Measurements from ENCODE around the gene OSBPL3. TPM values are rescaled to one million over a fixed set of nuclear protein-coding genes. Genes with fewer than 3 reads are reported as not detected.

The OSBPL3 gene
- total RNA-seq, 1 donor, result 30.8 TPM

Other genes with a start within 250 kb of the OSBPL3 start
- 42.3 and 44.5 TPM in 2 replicates for gene GSDME, start 222.7 kb downstream of the OSBPL3 start, total RNA-seq
- 21.5 and 22.8 TPM in 2 replicates for gene CYCS, start 145.1 kb upstream of the OSBPL3 start, total RNA-seq
- not detected in 2 replicates for gene NPVF, start 248.3 kb upstream of the OSBPL3 start, total RNA-seq